ENCODE measurements around the gene NINL.
A peak's percentile ranks its signal among the peaks of the same experiment; 100 is the strongest.
"Not testable (repeated sequence)": the region's sequence is repeated elsewhere in the genome, so short reads cannot be mapped to it uniquely, and the experiment has no call there.

The NINL gene

GRCh38 chr20:25592135-25592852 lies 7.0 kb upstream of the NINL start:
- DNase-seq = no peak

GRCh38 chr20:25590778-25591177 lies 5.4 kb upstream of the NINL start:
- not testable (repeated sequence) for DNase-seq

GRCh38 chr20:25588491-25588890 lies 3.2 kb upstream of the NINL start:
- no peak for DNase-seq

GRCh38 chr20:25587536-25587935 lies 2.2 kb upstream of the NINL start:
- DNase-seq = no peak

- DNase-seq = no peak
Measured at GRCh38 chr20:25586877-25587276, 1.5 kb upstream of the NINL start.

- not testable (repeated sequence) for DNase-seq
Measured at GRCh38 chr20:25583607-25584006, 1.7 kb downstream of the NINL start.

- no peak for DNase-seq
Measured at GRCh38 chr20:25580711-25581110, 4.6 kb downstream of the NINL start.

- peak in 1 of 6 experiments; percentile 0 for DNase-seq
Measured at GRCh38 chr20:25579081-25579770, 6.1 kb downstream of the NINL start.

- DNase-seq = no peak
Measured at GRCh38 chr20:25576783-25577530, 8.4 kb downstream of the NINL start.

GRCh38 chr20:25574411-25574810 lies 10.9 kb downstream of the NINL start:
- DNase-seq = no peak

- no peak for DNase-seq
Measured at GRCh38 chr20:25573288-25574251, 11.8 kb downstream of the NINL start.

- no peak for DNase-seq
Measured at GRCh38 chr20:25571817-25572216, 13.5 kb downstream of the NINL start.

GRCh38 chr20:25571240-25571639 lies 14.1 kb downstream of the NINL start:
- no peak for DNase-seq

GRCh38 chr20:25570148-25570530 lies 15.2 kb downstream of the NINL start:
- DNase-seq = no peak

- DNase-seq = no peak
Measured at GRCh38 chr20:25567286-25567685, 18.0 kb downstream of the NINL start.

GRCh38 chr20:25566821-25567220 lies 18.5 kb downstream of the NINL start:
- DNase-seq = no peak

- DNase-seq = no peak
Measured at GRCh38 chr20:25565578-25566157, 19.7 kb downstream of the NINL start.

GRCh38 chr20:25563876-25564275 lies 21.5 kb downstream of the NINL start:
- DNase-seq = no peak

GRCh38 chr20:25563362-25563761 lies 22.0 kb downstream of the NINL start:
- no peak for DNase-seq

GRCh38 chr20:25561771-25562170 lies 23.6 kb downstream of the NINL start:
- DNase-seq = not testable (repeated sequence)

- DNase-seq = no peak
Measured at GRCh38 chr20:25553819-25554296, 31.5 kb downstream of the NINL start.

GRCh38 chr20:25552977-25553376 lies 32.4 kb downstream of the NINL start:
- DNase-seq = no peak

All from stimulated activated naive CD4-positive, alpha-beta T cell (primary cell).